ENCODE results near the gene MYO18A. TPM values are rescaled to one million over a fixed set of nuclear protein-coding genes. Genes with fewer than 3 reads are reported as not detected.

Gene MYO18A
- total RNA-seq, 1 experiment from 2014 or later = 24.0 TPM

GRCh38 chr17:29158488-29159275, 21.5 kb downstream of the MYO18A start:
- H3K4me3 Mint-ChIP-seq (ENCODE audit: unreplicated experiment) = no peak overlapping the region
- peaks cover 50% of the 10 kb centered on the region for H3K4me1 Mint-ChIP-seq (ENCODE audit: insufficient read depth, unreplicated experiment)
- no peaks in the 10 kb centered on the region for H3K9me3 Mint-ChIP-seq (ENCODE audit: unreplicated experiment)
- ChIA-PET POLR2A (interaction anchor here (1.1 to 7.5 kb wide), 4 partner anchors 8 to 19 kb away, joined by 3 to 168 read pairs (median 5); partner anchors contain the start of gene MYO18A), CTCF (interaction anchor here (0.7 to 2.2 kb wide), 2 partner anchors 10 to 13 kb away, joined by 3 to 6 read pairs; no protein-coding TSS in a partner anchor)
- peak overlapping the region; percentile 19 for H3K27ac Mint-ChIP-seq (ENCODE audit: low read depth, unreplicated experiment)
- DNase-seq (ENCODE audit: unreplicated experiment) = no peak
- BruUV-seq (replicated peaks) = no TSS peak
- intact Hi-C loops (cut with micrococcal nuclease) = no loop called here
- H3K36me3 Mint-ChIP-seq (ENCODE audit: insufficient read depth, unreplicated experiment) = peaks cover 10% of the 10 kb centered on the region
- TF ChIP-seq CTCF (IDR thresholded peaks at IDR 0.05; ENCODE audit: unreplicated experiment) = no peak
- no peaks in the 10 kb centered on the region for H3K27me3 Mint-ChIP-seq (ENCODE audit: insufficient read depth, unreplicated experiment)

- Mint-ChIP-seq H3K36me3 (ENCODE audit: insufficient read depth, unreplicated experiment) (peaks cover 10% of the 10 kb centered on the region), H3K27ac (ENCODE audit: low read depth, unreplicated experiment) (peak overlapping the region; percentile 88), H3K4me3 (ENCODE audit: unreplicated experiment) (no peak overlapping the region), H3K4me1 (ENCODE audit: insufficient read depth, unreplicated experiment) (peaks cover 54% of the 10 kb centered on the region), H3K9me3 (ENCODE audit: unreplicated experiment) (no peaks in the 10 kb centered on the region), H3K27me3 (ENCODE audit: insufficient read depth, unreplicated experiment) (no peaks in the 10 kb centered on the region)
- POLR2A ChIA-PET = interaction anchor here (1.5 to 7.5 kb wide), 2 partner anchors 8 to 20 kb away, joined by 5 to 168 read pairs; partner anchors contain the start of gene MYO18A
- BruUV-seq (replicated peaks) = no TSS peak
- DNase-seq (ENCODE audit: unreplicated experiment) = no peak
- intact Hi-C loops (cut with micrococcal nuclease) = no loop called here
- TF ChIP-seq CTCF (IDR thresholded peaks at IDR 0.05; ENCODE audit: unreplicated experiment) = no peak
- CTCF ChIA-PET = interaction anchor here (0.7 to 2.4 kb wide), 3 partner anchors 9 to 20 kb away, joined by 3 to 6 read pairs (median 6); no protein-coding TSS in a partner anchor
These were observed 22.1 kb downstream of the MYO18A start for GRCh38 chr17:29158096-29158487.

GRCh38 chr17:29157310-29157709, 22.9 kb downstream of the MYO18A start:
- no TSS peak for BruUV-seq (replicated peaks)
- H3K27me3 Mint-ChIP-seq (ENCODE audit: insufficient read depth, unreplicated experiment) = no peaks in the 10 kb centered on the region
- peak; percentile 73 for DNase-seq (ENCODE audit: unreplicated experiment)
- H3K9me3 Mint-ChIP-seq (ENCODE audit: unreplicated experiment) = no peaks in the 10 kb centered on the region
- intact Hi-C loops (cut with micrococcal nuclease) = no loop called here
- no peak for TF ChIP-seq CTCF (IDR thresholded peaks at IDR 0.05; ENCODE audit: unreplicated experiment)
- H3K4me3 Mint-ChIP-seq (ENCODE audit: unreplicated experiment) = no peak overlapping the region
- ChIA-PET POLR2A (interaction anchor here (0.9 to 7.5 kb wide), 3 partner anchors 21 to 137 kb away, joined by 3 to 168 read pairs (median 5); partner anchors contain the start of genes MYO18A and NUFIP2), CTCF (interaction anchor here (1.0 to 2.4 kb wide), 4 partner anchors 8 to 62 kb away, joined by 3 to 6 read pairs (median 4); no protein-coding TSS in a partner anchor)
- H3K4me1 Mint-ChIP-seq (ENCODE audit: insufficient read depth, unreplicated experiment) = peaks cover 55% of the 10 kb centered on the region
- H3K27ac Mint-ChIP-seq (ENCODE audit: low read depth, unreplicated experiment) = peak overlapping the region; percentile 88
- peaks cover 10% of the 10 kb centered on the region for H3K36me3 Mint-ChIP-seq (ENCODE audit: insufficient read depth, unreplicated experiment)

GRCh38 chr17:29156781-29157180, 23.4 kb downstream of the MYO18A start:
- no peak overlapping the region for H3K4me3 Mint-ChIP-seq (ENCODE audit: unreplicated experiment)
- ChIA-PET CTCF (interaction anchor here (1.0 to 2.4 kb wide), 6 partner anchors 8 to 63 kb away, joined by 3 to 12 read pairs (median 5); partner anchors contain the start of gene MYO18A), POLR2A (interaction anchor here (0.9 to 7.5 kb wide), 3 partner anchors 21 to 137 kb away, joined by 3 to 168 read pairs (median 5); partner anchors contain the start of genes MYO18A and NUFIP2)
- intact Hi-C loops (cut with micrococcal nuclease) = no loop called here
- H3K4me1 Mint-ChIP-seq (ENCODE audit: insufficient read depth, unreplicated experiment) = peaks cover 60% of the 10 kb centered on the region
- peak overlapping the region; percentile 88 for H3K27ac Mint-ChIP-seq (ENCODE audit: low read depth, unreplicated experiment)
- no peaks in the 10 kb centered on the region for H3K27me3 Mint-ChIP-seq (ENCODE audit: insufficient read depth, unreplicated experiment)
- H3K36me3 Mint-ChIP-seq (ENCODE audit: insufficient read depth, unreplicated experiment) = peaks cover 10% of the 10 kb centered on the region
- TF ChIP-seq CTCF (IDR thresholded peaks at IDR 0.05; ENCODE audit: unreplicated experiment) = no peak
- no TSS peak for BruUV-seq (replicated peaks)
- H3K9me3 Mint-ChIP-seq (ENCODE audit: unreplicated experiment) = no peaks in the 10 kb centered on the region
- no peak for DNase-seq (ENCODE audit: unreplicated experiment)

Measured in MCF 10A (cell line).